GM19468 (cell line): ENCODE measurements around the gene LAD1.

Experiments used
- ATAC-seq: cut with Tn5 transposase; IDR thresholded peaks from one replicate; pipeline ENCODE4 v1.9.1; 2021; ENCODE audit warnings: mild to moderate bottlenecking, moderate library complexity, moderate number of reproducible peaks; ENCODE audit not compliant: unreplicated experiment; ENCODE audit errors: extremely low read depth

LAD1 gene

GRCh38 chr1:201331166-201331565 lies 68.0 kb downstream of the LAD1 start:
- ATAC-seq: no peak
